Endothelial cell (in vitro differentiated cells): ENCODE results near the gene SFXN1. TPM values are rescaled to one million over a fixed set of nuclear protein-coding genes. Genes with fewer than 3 reads are reported as not detected.

Experiments used
- DNase-seq: peaks from one replicate; pipeline ENCODE4 v3.0.0; 2021; ENCODE audit warnings: low spot score
- H3K27ac Mint-ChIP-seq: one replicate; pipeline ENCODE4 v1.8.0; 2021; ENCODE audit warnings: mixed read lengths, inconsistent platforms; ENCODE audit not compliant: unreplicated experiment
- H3K27me3 Mint-ChIP-seq: one replicate; pipeline ENCODE4 v1.8.0; 2021; ENCODE audit warnings: mild to moderate bottlenecking, moderate library complexity, mixed read lengths, inconsistent platforms; ENCODE audit not compliant: unreplicated experiment
- H3K36me3 Mint-ChIP-seq: one replicate; pipeline ENCODE4 v1.8.0; 2021; ENCODE audit warnings: mild to moderate bottlenecking, low read depth, mixed read lengths, inconsistent platforms; ENCODE audit not compliant: unreplicated experiment
- H3K4me1 Mint-ChIP-seq: one replicate; pipeline ENCODE4 v1.8.0; 2021; ENCODE audit warnings: mild to moderate bottlenecking, mixed read lengths, inconsistent platforms; ENCODE audit not compliant: unreplicated experiment
- H3K4me3 Mint-ChIP-seq: one replicate; pipeline ENCODE4 v1.8.0; 2021; ENCODE audit warnings: mild to moderate bottlenecking, mixed read lengths, inconsistent platforms; ENCODE audit not compliant: unreplicated experiment
- H3K9me3 Mint-ChIP-seq: one replicate; pipeline ENCODE4 v1.8.0; 2021; ENCODE audit warnings: mixed read lengths, inconsistent platforms; ENCODE audit not compliant: unreplicated experiment
- CTCF ChIP-seq: fragments of 200-600 bp; sonication (generic); IDR thresholded peaks from one replicate; pipeline ENCODE4 v1.5.0; 2021; ENCODE audit warnings: antibody characterized with exemption; ENCODE audit not compliant: unreplicated experiment
- total RNA-seq: library from RNA; stranded (reverse); fragmentation: NEBNext Ultra II Directional; extraction: Animal tissue kit (Norgen Biotek cat#: 25700); gene quantifications from one replicate; pipeline ENCODE4 v1.2.1, GENCODE V29; 2021; ENCODE audit not compliant: unreplicated experiment

The SFXN1 gene
- total RNA-seq, 1 donor from 2014 or later, result 53.9 TPM

- no peaks in the 10 kb centered on the region for H3K27me3 Mint-ChIP-seq
- no peaks in the 10 kb centered on the region for H3K36me3 Mint-ChIP-seq
- no peak overlapping the region for H3K27ac Mint-ChIP-seq
- H3K9me3 Mint-ChIP-seq, result no peaks in the 10 kb centered on the region
- peaks cover 3% of the 10 kb centered on the region for H3K4me1 Mint-ChIP-seq
- no peak overlapping the region for H3K4me3 Mint-ChIP-seq
- DNase-seq, result no peak
- TF ChIP-seq CTCF, result peak; percentile 12
Measured at GRCh38 chr5:175464942-175465233, 13.5 kb upstream of the SFXN1 start.

- H3K4me1 Mint-ChIP-seq, result peaks cover 3% of the 10 kb centered on the region
- DNase-seq, result no peak
- H3K4me3 Mint-ChIP-seq, result no peak overlapping the region
- no peaks in the 10 kb centered on the region for H3K36me3 Mint-ChIP-seq
- no peaks in the 10 kb centered on the region for H3K9me3 Mint-ChIP-seq
- H3K27ac Mint-ChIP-seq, result no peak overlapping the region
- no peaks in the 10 kb centered on the region for H3K27me3 Mint-ChIP-seq
- no peak for TF ChIP-seq CTCF
Measured at GRCh38 chr5:175465282-175465681, 13.1 kb upstream of the SFXN1 start.

- H3K4me1 Mint-ChIP-seq, result peaks cover 3% of the 10 kb centered on the region
- H3K27me3 Mint-ChIP-seq, result no peaks in the 10 kb centered on the region
- no peaks in the 10 kb centered on the region for H3K9me3 Mint-ChIP-seq
- H3K4me3 Mint-ChIP-seq, result no peak overlapping the region
- DNase-seq, result no peak
- no peaks in the 10 kb centered on the region for H3K36me3 Mint-ChIP-seq
- TF ChIP-seq CTCF, result no peak
- no peak overlapping the region for H3K27ac Mint-ChIP-seq
Measured at GRCh38 chr5:175466700-175467318, 11.6 kb upstream of the SFXN1 start.

- Mint-ChIP-seq H3K27ac (no peak overlapping the region), H3K4me1 (peaks cover 3% of the 10 kb centered on the region)
Measured at GRCh38 chr5:175467983-175468690, 10.2 kb upstream of the SFXN1 start.

More at GRCh38 chr5:175467983-175468690, 10.2 kb upstream of the SFXN1 start:
- Mint-ChIP-seq H3K9me3 (no peaks in the 10 kb centered on the region), H3K27me3 (no peaks in the 10 kb centered on the region), H3K36me3 (no peaks in the 10 kb centered on the region), H3K4me3 (no peak overlapping the region)
- no peak for DNase-seq
- no peak for TF ChIP-seq CTCF
